ENCODE data around the gene ZNF534. TPM values are rescaled to one million over a fixed set of nuclear protein-coding genes. Genes with fewer than 3 reads are reported as not detected.

The ZNF534 gene
- total and polyA plus RNA-seq, 2 of the 13 experiments (the other 11 are each of a cell fraction or from before 2014, with no cell fraction given): 0.04 to 0.08 TPM

- TF ChIP-seq, protein P1, sequence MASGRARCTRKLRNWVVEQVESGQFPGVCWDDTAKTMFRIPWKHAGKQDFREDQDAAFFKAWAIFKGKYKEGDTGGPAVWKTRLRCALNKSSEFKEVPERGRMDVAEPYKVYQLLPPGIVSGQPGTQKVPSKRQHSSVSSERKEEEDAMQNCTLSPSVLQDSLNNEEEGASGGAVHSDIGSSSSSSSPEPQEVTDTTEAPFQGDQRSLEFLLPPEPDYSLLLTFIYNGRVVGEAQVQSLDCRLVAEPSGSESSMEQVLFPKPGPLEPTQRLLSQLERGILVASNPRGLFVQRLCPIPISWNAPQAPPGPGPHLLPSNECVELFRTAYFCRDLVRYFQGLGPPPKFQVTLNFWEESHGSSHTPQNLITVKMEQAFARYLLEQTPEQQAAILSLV (CRISPR knock-in tag; IDR thresholded peaks at IDR 0.05; ENCODE audit: borderline replicate concordance): 0 out of 2 replicates have a peak, but pooled peaks have one; percentile 46
- TF ChIP-seq ZNF460 (CRISPR knock-in tag; IDR thresholded peaks at IDR 0.05; ENCODE audit: borderline replicate concordance) (no peak), ZNF343 (CRISPR knock-in tag; IDR thresholded peaks at IDR 0.05) (0 out of 2 replicates have a peak, but pooled peaks have one; percentile 40), POLR2G (IDR thresholded peaks at IDR 0.05; ENCODE audit: low read depth, low read length) (peak; percentile 79), PHF20 (CRISPR knock-in tag; IDR thresholded peaks at IDR 0.05) (peak; percentile 92), REPIN1 (CRISPR knock-in tag; IDR thresholded peaks at IDR 0.05; ENCODE audit: borderline replicate concordance, low read depth) (peak; percentile 49; the same call in 1 of the 2 replicates), THAP9 (CRISPR knock-in tag; IDR thresholded peaks at IDR 0.05; ENCODE audit: borderline replicate concordance) (peak; percentile 52; the same call in 1 of the 2 replicates), ZNF468 (CRISPR knock-in tag; IDR thresholded peaks at IDR 0.05) (no peak), PHF21A (CRISPR knock-in tag; IDR thresholded peaks at IDR 0.05) (peak; percentile 62; the same call in 1 of the 2 replicates), POGZ (CRISPR knock-in tag; IDR thresholded peaks at IDR 0.05) (peak; percentile 49; the same call in 1 of the 2 replicates), POLR2A (IDR thresholded peaks at IDR 0.05; ENCODE audit: insufficient read depth in 1 of 2, low read depth in 2 of 2, low read length in 2 of 2) (peak; percentile 64 to 76), ZNF784 (CRISPR knock-in tag; IDR thresholded peaks at IDR 0.05; ENCODE audit: borderline replicate concordance) (peak; percentile 68; the same call in 1 of the 2 replicates), ZNF24 (IDR thresholded peaks at IDR 0.05) (no peak), GATAD1 (CRISPR knock-in tag; IDR thresholded peaks at IDR 0.05) (peak; percentile 79), SPEN (CRISPR knock-in tag; IDR thresholded peaks at IDR 0.05; ENCODE audit: low read depth) (peak; percentile 96), HNRNPUL1 (IDR thresholded peaks at IDR 0.05; ENCODE audit: low read depth, low read length) (no peak), CEBPG (CRISPR knock-in tag; IDR thresholded peaks at IDR 0.05) (no peak), FOSL2 (CRISPR knock-in tag; IDR thresholded peaks at IDR 0.05) (0 out of 2 replicates have a peak, but pooled peaks have one; percentile 26), ZFY (CRISPR knock-in tag; IDR thresholded peaks at IDR 0.05) (peak; percentile 87), ZNF282 (IDR thresholded peaks at IDR 0.05; ENCODE audit: partially characterized antibody) (no peak), SRSF9 (IDR thresholded peaks at IDR 0.05; ENCODE audit: borderline replicate concordance, insufficient read depth, low read depth, low read length, poor library complexity, severe bottlenecking) (no peak), ZNF616 (CRISPR knock-in tag; IDR thresholded peaks at IDR 0.05; ENCODE audit: low read depth) (no peak), PCBP2 (optimal IDR thresholded peaks at IDR 0.05; ENCODE audit: low read depth, low read length, poor library complexity, severe bottlenecking) (no peak), ATM (IDR thresholded peaks at IDR 0.05; ENCODE audit: borderline replicate concordance) (no peak), ZNF543 (CRISPR knock-in tag; IDR thresholded peaks at IDR 0.05) (peak; percentile 60; the same call in 1 of the 2 replicates), ZNF510 (CRISPR knock-in tag; IDR thresholded peaks at IDR 0.05; ENCODE audit: low read depth) (0 out of 2 replicates have a peak, but pooled peaks have one; percentile 57), ZNF792 (CRISPR knock-in tag; IDR thresholded peaks at IDR 0.05) (no peak)
Measured at GRCh38 chr19:52397310-52398080, 31.5 kb upstream of the ZNF534 start, which contains the start of gene ZNF528 (continued).

All from HepG2 (cell line).